H1 (cell line): ENCODE results near the gene BLOC1S4. TPM values are rescaled to one million over a fixed set of nuclear protein-coding genes. Genes with fewer than 3 reads are reported as not detected.

ENCODE experiments used
- EGR1 ChIP-seq: IDR thresholded peaks from 2 replicates; pipeline ENCODE4 v1.6.1; 2011; ENCODE audit warnings: low read depth, low read length, borderline replicate concordance
- POU5F1 ChIP-seq: IDR thresholded peaks from 2 replicates; pipeline ENCODE4 v1.6.1; 2011; ENCODE audit warnings: low read depth, mild to moderate bottlenecking, low read length, moderate library complexity
- RAD21 ChIP-seq, 2 experiments: IDR thresholded peaks in 1 of 2; conservative IDR thresholded peaks in 1 of 2; 2 replicates each; pipeline ENCODE4 v1.6.1; 2011; ENCODE audit warnings: low read depth in 2 of 2, low read length in 2 of 2, improper control_type of control experiment in 1 of 2, inconsistent platforms in 1 of 2, mild to moderate bottlenecking in 1 of 2, moderate library complexity in 1 of 2
- RBBP5 ChIP-seq: IDR thresholded peaks from 2 replicates; pipeline ENCODE4 v1.7.1; 2012; ENCODE audit warnings: low read depth, mild to moderate bottlenecking, inconsistent platforms, low read length, moderate library complexity, borderline replicate concordance
- RFX5 ChIP-seq: IDR thresholded peaks from 2 replicates; pipeline ENCODE4 v1.6.1; 2011; ENCODE audit warnings: low read depth, low read length, improper control_type of control experiment, borderline replicate concordance
- SRF ChIP-seq: IDR thresholded peaks from 2 replicates; pipeline ENCODE4 v1.6.1; 2011; ENCODE audit warnings: mild to moderate bottlenecking, low read depth, low read length, moderate library complexity
- polyA plus RNA-seq, 7 experiments: library from polyadenylated mRNA; depleted of rRNA in 3 of 7; stranded (reverse) in 5 of 7; unstranded in 2 of 7; fragments of >200 nt in 5 of 7; fragments of 200-250 nt in 2 of 7; gene quantifications; 1 replicate in 5 of 7; 2 replicates in 1 of 7; 4 replicates in 1 of 7; pipeline versions ENCODE4 v1.2.1 to v1.2.3, GENCODE V29; 2011 to 2013; ENCODE audit warnings: missing spikeins in 2 of 7, mixed read lengths in 2 of 7
- total RNA-seq: library from RNA; stranded (reverse); fragmentation: NEBNext Ultra II Directional; extraction: Animal tissue kit (Norgen Biotek cat#: 25700); gene quantifications from 2 replicates; pipeline ENCODE4 v1.2.1, GENCODE V29; 2021
- TF ChIP-seq, protein P1 (sequence below): IDR thresholded peaks from 2 replicates; pipeline ENCODE4 v1.6.1; 2012; ENCODE audit warnings: inconsistent platforms

Gene BLOC1S4
- total and polyA plus RNA-seq, 2 of the 8 experiments (the other 6 are each of a cell fraction or from before 2014, with no cell fraction given) = 19.1 to 27.8 TPM

DNA sequence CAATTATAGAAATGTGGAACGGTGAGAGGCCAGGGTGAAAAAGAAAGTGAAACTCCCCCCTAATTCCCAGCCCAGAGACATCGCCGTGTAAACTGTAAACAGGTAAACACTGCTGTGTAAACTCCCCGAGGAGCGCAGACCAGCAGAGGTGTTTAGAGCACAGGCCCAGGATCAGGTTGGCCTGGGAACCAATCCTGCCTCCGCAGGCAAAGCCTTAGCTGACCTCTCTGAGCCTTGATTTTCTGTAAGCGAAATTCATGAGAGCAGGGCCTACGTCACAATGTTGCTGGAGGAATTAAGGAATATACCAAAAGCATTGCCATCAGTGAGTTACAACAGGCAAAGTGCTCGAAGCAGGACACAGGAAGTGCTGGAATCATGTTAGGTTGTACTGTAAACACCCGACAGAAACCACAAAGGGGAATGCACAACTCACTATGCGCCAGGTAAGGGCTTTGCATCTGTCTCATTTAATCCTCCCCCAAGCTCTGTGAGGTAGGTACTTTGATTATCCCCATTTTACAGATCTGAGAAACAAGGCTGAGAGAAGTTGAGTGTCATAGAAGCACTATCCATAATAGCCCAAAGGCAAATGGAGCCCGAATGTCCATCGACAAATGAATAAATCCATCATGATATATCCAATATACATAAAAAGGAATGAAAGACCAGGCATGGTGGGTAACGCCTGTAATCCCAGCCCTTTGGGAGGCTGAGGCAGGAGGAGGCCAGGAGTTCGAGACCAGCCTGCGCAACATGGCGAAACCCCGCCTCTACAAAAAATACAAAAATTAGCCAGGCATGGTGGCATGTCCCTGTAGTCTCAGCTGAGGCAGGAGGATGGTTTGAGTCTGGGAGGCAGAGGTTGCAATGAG is 35.9 kb downstream of the BLOC1S4 start (continued):
- TF ChIP-seq SRF (no peak), RAD21 (IDR thresholded peaks at IDR 0.05 in 1 of 2, conservative IDR thresholded peaks at IDR 0.05 in 1 of 2; ENCODE audit: low read depth in 2 of 2, low read length in 2 of 2) (no peak), RFX5 (no peak), RBBP5 (no peak), EGR1 (no peak), POU5F1 (no peak)
- TF ChIP-seq, protein P1, sequence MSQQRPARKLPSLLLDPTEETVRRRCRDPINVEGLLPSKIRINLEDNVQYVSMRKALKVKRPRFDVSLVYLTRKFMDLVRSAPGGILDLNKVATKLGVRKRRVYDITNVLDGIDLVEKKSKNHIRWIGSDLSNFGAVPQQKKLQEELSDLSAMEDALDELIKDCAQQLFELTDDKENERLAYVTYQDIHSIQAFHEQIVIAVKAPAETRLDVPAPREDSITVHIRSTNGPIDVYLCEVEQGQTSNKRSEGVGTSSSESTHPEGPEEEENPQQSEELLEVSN = no peak
